Measurements from ENCODE around the gene SOWAHB.

DNA sequence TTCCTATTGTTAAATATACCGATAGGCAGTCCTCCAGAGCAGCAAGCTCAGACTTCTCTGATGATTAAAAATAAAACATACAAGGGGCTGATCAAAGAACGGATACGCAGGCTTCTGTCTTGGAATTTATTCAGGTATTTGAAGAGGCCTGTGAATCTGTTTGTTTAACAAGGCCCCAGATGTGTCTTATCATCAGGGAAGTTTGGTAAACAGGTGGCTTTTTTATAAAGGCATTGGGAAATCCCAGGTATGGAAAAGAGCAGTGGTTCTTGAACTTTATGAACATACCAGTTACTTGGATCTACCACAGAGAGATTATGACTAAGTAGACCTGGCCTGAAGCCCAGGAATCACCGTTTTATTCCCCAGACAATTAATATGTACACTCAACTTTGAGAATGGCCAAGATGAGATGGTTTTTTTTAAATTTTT is 47.9 kb downstream of the SOWAHB start:
- TF ChIP-seq, protein P1, sequence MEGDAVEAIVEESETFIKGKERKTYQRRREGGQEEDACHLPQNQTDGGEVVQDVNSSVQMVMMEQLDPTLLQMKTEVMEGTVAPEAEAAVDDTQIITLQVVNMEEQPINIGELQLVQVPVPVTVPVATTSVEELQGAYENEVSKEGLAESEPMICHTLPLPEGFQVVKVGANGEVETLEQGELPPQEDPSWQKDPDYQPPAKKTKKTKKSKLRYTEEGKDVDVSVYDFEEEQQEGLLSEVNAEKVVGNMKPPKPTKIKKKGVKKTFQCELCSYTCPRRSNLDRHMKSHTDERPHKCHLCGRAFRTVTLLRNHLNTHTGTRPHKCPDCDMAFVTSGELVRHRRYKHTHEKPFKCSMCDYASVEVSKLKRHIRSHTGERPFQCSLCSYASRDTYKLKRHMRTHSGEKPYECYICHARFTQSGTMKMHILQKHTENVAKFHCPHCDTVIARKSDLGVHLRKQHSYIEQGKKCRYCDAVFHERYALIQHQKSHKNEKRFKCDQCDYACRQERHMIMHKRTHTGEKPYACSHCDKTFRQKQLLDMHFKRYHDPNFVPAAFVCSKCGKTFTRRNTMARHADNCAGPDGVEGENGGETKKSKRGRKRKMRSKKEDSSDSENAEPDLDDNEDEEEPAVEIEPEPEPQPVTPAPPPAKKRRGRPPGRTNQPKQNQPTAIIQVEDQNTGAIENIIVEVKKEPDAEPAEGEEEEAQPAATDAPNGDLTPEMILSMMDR (conservative IDR thresholded peaks at IDR 0.05 in 1 of 2, IDR thresholded peaks at IDR 0.05 in 1 of 2; ENCODE audit: extremely low read depth in 1 of 2, insufficient read depth in 1 of 2, low read depth in 1 of 2, low read length in 2 of 2), result no peak
- TF ChIP-seq EZH2 (IDR thresholded peaks at IDR 0.05; ENCODE audit: borderline replicate concordance, low read length), result no peak

Measured in mammary epithelial cell (primary cell).